Astrocyte (in vitro differentiated cells and primary cell): Measurements from ENCODE around the gene MOV10L1. TPM values are rescaled to one million over a fixed set of nuclear protein-coding genes. Genes with fewer than 3 reads are reported as not detected.

ENCODE experiments used
- DNase-seq: peaks from one replicate; pipeline ENCODE4 v3.0.0-alpha.2; 2010; ENCODE audit warnings: low read depth
- FAIRE-seq: peaks from 2 replicates; lab custom pipeline; 2011; peaks lifted over from hg19 to GRCh38; lab: Jason Lieb, UNC
- H2AFZ ChIP-seq: 2 replicates; pipeline ENCODE4 v1.6.0; 2012; ENCODE audit warnings: low read depth, low read length, inconsistent platforms
- H3K27ac ChIP-seq: 2 replicates; pipeline ENCODE4 v1.5.1; 2011; ENCODE audit warnings: low read depth, low read length, inconsistent platforms
- H3K27me3 ChIP-seq: 2 replicates; pipeline ENCODE4 v1.6.0; 2011; ENCODE audit warnings: low read length, inconsistent platforms; ENCODE audit not compliant: insufficient read depth
- H3K36me3 ChIP-seq: 2 replicates; pipeline ENCODE4 v1.5.1; 2011; ENCODE audit warnings: low read length, inconsistent platforms; ENCODE audit not compliant: insufficient read depth
- H3K4me1 ChIP-seq: 2 replicates; pipeline ENCODE4 v1.5.1; 2011; ENCODE audit warnings: low read length, inconsistent platforms; ENCODE audit not compliant: insufficient read depth
- H3K4me2 ChIP-seq: 2 replicates; pipeline ENCODE4 v1.6.0; 2012; ENCODE audit warnings: low read length, inconsistent platforms
- H3K4me3 ChIP-seq: 2 replicates; pipeline ENCODE4 v1.5.1; 2011; ENCODE audit warnings: low read depth, mild to moderate bottlenecking, low read length, inconsistent platforms; ENCODE audit not compliant: insufficient read depth
- H3K79me2 ChIP-seq: 2 replicates; pipeline ENCODE4 v1.6.0; 2012; ENCODE audit warnings: mild to moderate bottlenecking, low read length, inconsistent platforms; ENCODE audit not compliant: insufficient read depth
- H3K9ac ChIP-seq: 2 replicates; pipeline ENCODE4 v1.6.0; 2012; ENCODE audit warnings: mild to moderate bottlenecking, low read length, inconsistent platforms
- H3K9me3 ChIP-seq: 2 replicates; pipeline ENCODE4 v1.5.1; 2012; ENCODE audit warnings: low read depth, mild to moderate bottlenecking, low read length, inconsistent platforms; ENCODE audit not compliant: insufficient read depth
- H4K20me1 ChIP-seq: 2 replicates; pipeline ENCODE4 v1.6.0; 2012; ENCODE audit warnings: low read length, inconsistent platforms; ENCODE audit not compliant: insufficient read depth
- H3K27ac Mint-ChIP-seq: one replicate; pipeline ENCODE4 v1.8.0; 2021; ENCODE audit warnings: mild to moderate bottlenecking, mixed read lengths; ENCODE audit not compliant: unreplicated experiment
- H3K27me3 Mint-ChIP-seq: one replicate; pipeline ENCODE4 v1.8.0; 2021; ENCODE audit warnings: low read depth, mixed read lengths; ENCODE audit not compliant: unreplicated experiment
- H3K36me3 Mint-ChIP-seq: one replicate; pipeline ENCODE4 v1.8.0; 2021; ENCODE audit warnings: low read depth, mixed read lengths; ENCODE audit not compliant: unreplicated experiment
- H3K4me1 Mint-ChIP-seq: one replicate; pipeline ENCODE4 v1.8.0; 2021; ENCODE audit warnings: low read depth, mixed read lengths; ENCODE audit not compliant: unreplicated experiment
- H3K4me3 Mint-ChIP-seq: one replicate; pipeline ENCODE4 v1.8.0; 2021; ENCODE audit warnings: mild to moderate bottlenecking, moderate library complexity, mixed read lengths; ENCODE audit not compliant: unreplicated experiment
- H3K9me3 Mint-ChIP-seq: one replicate; pipeline ENCODE4 v1.8.0; 2021; ENCODE audit warnings: mild to moderate bottlenecking, mixed read lengths; ENCODE audit not compliant: unreplicated experiment
- EZH2 ChIP-seq: IDR thresholded peaks from 2 replicates; pipeline ENCODE4 v1.6.1; 2012; ENCODE audit warnings: mild to moderate bottlenecking, low read length, inconsistent platforms; ENCODE audit not compliant: insufficient read depth
- total RNA-seq: library from RNA; stranded (reverse); gene quantifications from 2 replicates; pipeline ENCODE4 v1.2.1, GENCODE V29; 2021
- TF ChIP-seq, protein P1 (sequence below): IDR thresholded peaks from 2 replicates; pipeline ENCODE4 v1.5.1; 2011; ENCODE audit warnings: low read depth, mild to moderate bottlenecking, inconsistent platforms, low read length, moderate library complexity; ENCODE audit not compliant: insufficient read depth

The MOV10L1 gene
- total RNA-seq, 1 donor from 2014 or later = 0.61 TPM

DNA sequence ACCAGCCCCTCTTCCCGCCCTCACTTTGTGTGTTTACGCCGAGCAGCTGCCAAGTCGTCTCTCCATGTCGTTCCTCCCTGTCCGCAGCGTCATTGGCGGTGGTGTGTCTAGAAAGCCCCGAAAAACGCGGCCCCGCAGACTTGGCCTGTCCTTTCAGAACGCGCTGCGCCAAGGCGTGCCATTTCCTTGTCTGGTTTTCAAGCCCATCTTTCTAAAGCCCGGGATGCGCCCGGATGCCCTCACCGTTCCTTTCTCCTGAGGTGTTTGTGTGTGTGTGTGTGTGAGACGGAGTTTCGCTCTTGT is 557 bp downstream of the MOV10L1 start:
- no peaks in the 10 kb centered on the region for H3K36me3 Mint-ChIP-seq
- H3K4me3 Mint-ChIP-seq = no peak overlapping the region
- Histone ChIP-seq H3K36me3 (no peaks in the 10 kb centered on the region), H3K4me2 (no peak overlapping the region), H3K4me3 (no peak overlapping the region), H3K27me3 (peaks cover 7% of the 10 kb centered on the region), H4K20me1 (no peaks in the 10 kb centered on the region), H3K4me1 (peaks cover 4% of the 10 kb centered on the region), H2AFZ (no peak overlapping the region), H3K9ac (no peak overlapping the region), H3K27ac (no peak overlapping the region), H3K79me2 (no peaks in the 10 kb centered on the region), H3K9me3 (no peaks in the 10 kb centered on the region)
- peaks cover under 1% of the 10 kb centered on the region for H3K4me1 Mint-ChIP-seq
- H3K9me3 Mint-ChIP-seq = peaks cover 13% of the 10 kb centered on the region
- TF ChIP-seq, protein P1, sequence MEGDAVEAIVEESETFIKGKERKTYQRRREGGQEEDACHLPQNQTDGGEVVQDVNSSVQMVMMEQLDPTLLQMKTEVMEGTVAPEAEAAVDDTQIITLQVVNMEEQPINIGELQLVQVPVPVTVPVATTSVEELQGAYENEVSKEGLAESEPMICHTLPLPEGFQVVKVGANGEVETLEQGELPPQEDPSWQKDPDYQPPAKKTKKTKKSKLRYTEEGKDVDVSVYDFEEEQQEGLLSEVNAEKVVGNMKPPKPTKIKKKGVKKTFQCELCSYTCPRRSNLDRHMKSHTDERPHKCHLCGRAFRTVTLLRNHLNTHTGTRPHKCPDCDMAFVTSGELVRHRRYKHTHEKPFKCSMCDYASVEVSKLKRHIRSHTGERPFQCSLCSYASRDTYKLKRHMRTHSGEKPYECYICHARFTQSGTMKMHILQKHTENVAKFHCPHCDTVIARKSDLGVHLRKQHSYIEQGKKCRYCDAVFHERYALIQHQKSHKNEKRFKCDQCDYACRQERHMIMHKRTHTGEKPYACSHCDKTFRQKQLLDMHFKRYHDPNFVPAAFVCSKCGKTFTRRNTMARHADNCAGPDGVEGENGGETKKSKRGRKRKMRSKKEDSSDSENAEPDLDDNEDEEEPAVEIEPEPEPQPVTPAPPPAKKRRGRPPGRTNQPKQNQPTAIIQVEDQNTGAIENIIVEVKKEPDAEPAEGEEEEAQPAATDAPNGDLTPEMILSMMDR = no peak
- TF ChIP-seq EZH2 = no peak
- H3K27me3 Mint-ChIP-seq = peaks cover 11% of the 10 kb centered on the region
- FAIRE-seq (no peak), DNase-seq (no peak)
- H3K27ac Mint-ChIP-seq = no peak overlapping the region

DNA sequence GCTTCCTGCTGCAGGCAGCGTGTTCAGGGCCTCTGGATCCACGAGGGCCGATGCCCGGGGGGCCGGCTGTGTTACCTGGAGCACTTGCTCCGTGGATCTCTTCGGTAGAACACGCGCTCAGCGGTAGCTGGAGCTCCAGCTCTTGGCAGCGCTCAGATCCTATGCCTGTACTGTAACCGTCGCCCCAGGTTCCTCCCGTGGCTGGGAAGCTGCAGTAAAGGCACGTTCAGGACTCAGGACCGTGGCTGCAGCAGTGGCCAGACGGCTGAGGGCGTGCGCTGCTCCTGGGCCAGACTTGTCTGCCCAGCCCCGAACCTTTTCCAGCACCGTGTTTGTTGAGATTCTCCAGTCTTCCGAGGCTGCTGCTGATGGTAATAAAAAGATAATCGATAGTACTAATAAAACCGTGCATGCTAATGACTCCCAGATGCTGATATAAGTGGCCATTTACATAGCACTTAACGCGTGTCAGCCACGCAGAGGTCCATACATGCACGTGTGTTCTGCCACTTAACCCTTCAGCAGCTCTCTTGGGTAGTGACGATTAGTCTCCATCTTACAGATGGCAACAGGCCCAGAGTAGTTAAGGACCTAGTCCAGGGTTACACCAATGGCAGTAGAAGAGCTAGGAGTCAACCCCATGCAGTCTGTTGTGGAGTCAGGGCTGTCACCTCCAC is 1.4 kb downstream of the MOV10L1 start:
- FAIRE-seq (no peak), DNase-seq (no peak)
- Histone ChIP-seq H3K36me3 (no peaks in the 10 kb centered on the region), H3K27me3 (peaks cover 13% of the 10 kb centered on the region), H3K9me3 (no peaks in the 10 kb centered on the region), H2AFZ (no peak overlapping the region), H3K27ac (no peak overlapping the region), H3K79me2 (no peaks in the 10 kb centered on the region), H3K4me2 (no peak overlapping the region), H4K20me1 (no peaks in the 10 kb centered on the region), H3K4me3 (no peak overlapping the region), H3K9ac (no peak overlapping the region), H3K4me1 (peaks cover 4% of the 10 kb centered on the region)
- TF ChIP-seq EZH2 = no peak
- TF ChIP-seq, protein P1 = no peak
- Mint-ChIP-seq H3K9me3 (peaks cover 13% of the 10 kb centered on the region), H3K4me1 (no peaks in the 10 kb centered on the region), H3K27me3 (peaks cover 11% of the 10 kb centered on the region), H3K36me3 (no peaks in the 10 kb centered on the region), H3K4me3 (no peak overlapping the region), H3K27ac (no peak overlapping the region)

DNA sequence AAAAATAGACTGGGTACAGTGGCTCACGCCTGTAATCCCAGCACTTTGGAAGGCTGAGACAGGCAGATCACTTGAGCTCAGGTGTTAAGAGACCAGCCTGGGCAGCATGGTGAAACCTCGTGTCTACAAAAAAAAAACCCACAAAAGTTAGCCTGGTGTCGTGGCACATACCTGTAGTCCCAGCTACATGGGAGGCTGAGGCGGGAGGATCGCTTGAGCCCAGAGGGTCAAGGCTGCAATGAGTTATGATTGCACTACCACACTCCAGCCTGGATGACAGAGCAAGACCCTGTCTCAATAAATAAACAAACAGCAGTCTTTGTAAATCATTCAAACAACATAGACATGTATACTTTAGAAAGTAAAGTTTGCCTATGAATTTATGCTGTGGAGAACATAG is 2.5 kb downstream of the MOV10L1 start:
- H3K9me3 ChIP-seq = no peaks in the 10 kb centered on the region
- H3K79me2 ChIP-seq = no peaks in the 10 kb centered on the region
- DNase-seq (no peak), FAIRE-seq (no peak)
- no peaks in the 10 kb centered on the region for H3K36me3 ChIP-seq
- no peaks in the 10 kb centered on the region for H4K20me1 ChIP-seq
- H3K4me3 ChIP-seq = no peak overlapping the region
- Mint-ChIP-seq H3K27me3 (peaks cover 11% of the 10 kb centered on the region), H3K27ac (no peak overlapping the region), H3K4me3 (no peak overlapping the region), H3K9me3 (peaks cover 5% of the 10 kb centered on the region), H3K36me3 (no peaks in the 10 kb centered on the region), H3K4me1 (no peaks in the 10 kb centered on the region)
- H3K9ac ChIP-seq = no peak overlapping the region
- H3K27me3 ChIP-seq = peaks cover 17% of the 10 kb centered on the region
- H3K4me1 ChIP-seq = no peaks in the 10 kb centered on the region
- TF ChIP-seq EZH2 = no peak
- TF ChIP-seq, protein P1 = no peak
- H3K4me2 ChIP-seq = no peak overlapping the region
- no peak overlapping the region for H2AFZ ChIP-seq
- H3K27ac ChIP-seq = no peak overlapping the region
